HCT116 (cell line): ENCODE measurements around the gene ZCWPW2. TPM values are rescaled to one million over a fixed set of nuclear protein-coding genes. Genes with fewer than 3 reads are reported as not detected.

Experiments used
- ATAC-seq: fragments of 200-7000 bp; cut with Tn5 transposase; 2 replicates; pipeline ENCODE4 v1.9.1; 2020; ENCODE audit warnings: mild to moderate bottlenecking, moderate library complexity
- BruUV-seq: library from RNA; stranded (reverse); fragments of 400-500 nt; replicated peaks from 2 replicates; lab custom pipeline; 2021; lab: Mats Ljungman, UMichigan
- CTCF ChIA-PET: fragments of 300-600 bp; sonication (Branson Sonifier 250); formaldehyde crosslinking; loops from one replicate; lab custom pipeline; 2021; ENCODE audit warnings: antibody characterized with exemption; lab: Charles Lee
- POLR2A ChIA-PET: fragments of 300-600, 350-600 bp; sonication (Branson Sonifier 250); formaldehyde crosslinking; loops from one replicate; lab custom pipeline; 2021; ENCODE audit warnings: antibody characterized with exemption; lab: Charles Lee
- RAD21 ChIA-PET, 2 experiments: fragments of 300-600 bp; sonication (Branson Sonifier 250); formaldehyde crosslinking; loops; one replicate each; lab custom pipeline; 2023; ENCODE audit warnings: low total read pairs in 2 of 2; ENCODE audit not compliant: uncharacterized antibody in 2 of 2, unreplicated experiment in 2 of 2, low non-redundant PET in 1 of 2; lab: Charles Lee
- DNase-seq: peaks from one replicate; pipeline ENCODE4 v3.0.0-alpha.2; 2010; ENCODE audit warnings: low read depth, low spot score
- H2AFZ ChIP-seq: fragments of 200-600 bp; shearing (Covaris generic), sonication (generic); 2 replicates; pipeline ENCODE4 v1.6.1; 2017; ENCODE audit warnings: low read depth, mixed run types, mixed read lengths, antibody characterized with exemption, low read length; ENCODE audit not compliant: poor library complexity, severe bottlenecking
- H3K27ac ChIP-seq: 2 replicates; pipeline ENCODE4 v1.5.1; 2012; ENCODE audit warnings: low read depth, low read length
- H3K27me3 ChIP-seq: fragments of 200-600 bp; sonication (generic); 2 replicates; pipeline ENCODE4 v1.6.1; 2016; ENCODE audit warnings: mixed run types, low read length, mixed read lengths; ENCODE audit not compliant: insufficient read depth
- H3K36me3 ChIP-seq, 2 experiments: fragments of 200-500 bp in 1 of 2; fragments of 200-600 bp in 1 of 2; sonication (Bioruptor generic) in 1 of 2; sonication (generic) in 1 of 2; 2 replicates each; pipeline versions ENCODE4 v1.5.1 to v1.6.1; 2014 to 2016; ENCODE audit warnings: low read length in 2 of 2, inconsistent platforms in 1 of 2, mixed read lengths in 1 of 2, mixed run types in 1 of 2; ENCODE audit not compliant: insufficient read depth in 2 of 2, control insufficient read depth in 1 of 2
- H3K4me1 ChIP-seq, 2 experiments: fragments of 200-600 bp in 1 of 2; sonication (generic) in 1 of 2; 2 replicates each; pipeline versions ENCODE4 v1.5.1 to v1.6.1; 2012 to 2017; ENCODE audit warnings: low read length in 2 of 2, inconsistent platforms in 1 of 2, mild to moderate bottlenecking in 1 of 2, mixed read lengths in 1 of 2, mixed run types in 1 of 2, moderate library complexity in 1 of 2; ENCODE audit not compliant: insufficient read depth in 2 of 2, control insufficient read depth in 1 of 2
- H3K4me2 ChIP-seq: fragments of 200-600 bp; sonication (generic); 2 replicates; pipeline ENCODE4 v1.6.1; 2017; ENCODE audit warnings: mixed run types, low read length, mixed read lengths
- H3K4me3 ChIP-seq, 2 experiments: fragments of 200-600 bp in 1 of 2; sonication (generic) in 1 of 2; replicated peaks in 1 of 2; 2 replicates each; pipeline ENCODE4 v1.5.1; 2011 to 2016; ENCODE audit warnings: low read length in 2 of 2, control low read depth in 1 of 2, low read depth in 1 of 2, mild to moderate bottlenecking in 1 of 2, mixed read lengths in 1 of 2, mixed run types in 1 of 2
- H3K79me2 ChIP-seq: fragments of 200-600 bp; sonication (generic); 2 replicates; pipeline ENCODE4 v1.6.1; 2017; ENCODE audit warnings: mild to moderate bottlenecking, mixed run types, low read length, moderate library complexity, mixed read lengths; ENCODE audit not compliant: insufficient read depth
- H3K9ac ChIP-seq: fragments of 200-600 bp; sonication (generic); 2 replicates; pipeline ENCODE4 v1.6.1; 2016; ENCODE audit warnings: low read length, mixed read lengths
- H3K9me2 ChIP-seq: fragments of 200-600 bp; sonication (generic), shearing (Covaris generic); 2 replicates; pipeline ENCODE4 v1.6.1; 2017; ENCODE audit warnings: mixed run types, mild to moderate bottlenecking, moderate library complexity; ENCODE audit not compliant: insufficient read depth
- H3K9me3 ChIP-seq, 2 experiments: fragments of 200-500 bp in 1 of 2; fragments of 200-600 bp in 1 of 2; sonication (Bioruptor generic) in 1 of 2; sonication (generic) in 1 of 2; 2 replicates each; pipeline ENCODE4 v1.6.1; 2014 to 2017; ENCODE audit warnings: low read length in 2 of 2, mixed read lengths in 2 of 2, inconsistent platforms in 1 of 2, low read depth in 1 of 2, mild to moderate bottlenecking in 1 of 2, mixed run types in 1 of 2, moderate library complexity in 1 of 2; ENCODE audit not compliant: control insufficient read depth in 1 of 2, insufficient read depth in 1 of 2
- H4K20me1 ChIP-seq: fragments of 200-600 bp; sonication (generic), shearing (Covaris generic); 2 replicates; pipeline ENCODE4 v1.6.1; 2017; ENCODE audit warnings: mixed run types, mild to moderate bottlenecking, moderate library complexity; ENCODE audit not compliant: insufficient read depth
- EZH2phosphoT487 ChIP-seq: fragments of 200-600 bp; IDR thresholded peaks from 2 replicates; pipeline ENCODE4 v1.6.1; 2018; ENCODE audit warnings: antibody characterized with exemption, borderline replicate concordance
- FOSL1 ChIP-seq: IDR thresholded peaks from 2 replicates; pipeline ENCODE4 v1.6.1; 2012; ENCODE audit warnings: low read depth
- ZNF274 ChIP-seq: fragments of 200-500 bp; sonication (Bioruptor generic); IDR thresholded peaks from 2 replicates; pipeline ENCODE4 v1.6.1; 2014; ENCODE audit warnings: mild to moderate bottlenecking, low read depth, low read length, inconsistent platforms
- intact Hi-C: fragments of 100-400 bp; cut with micrococcal nuclease; formaldehyde crosslinking; loops from 2 replicates; pipeline ENCODE4 v1.10.0; 2022
- total RNA-seq: library from RNA; stranded (reverse); gene quantifications from one replicate; pipeline ENCODE4 v1.2.1, GENCODE V29; 2021; ENCODE audit not compliant: unreplicated experiment
- TF ChIP-seq, protein P1 (sequence below), 3 experiments: fragments of 200-600 bp in 1 of 3; sonication (generic) in 1 of 3; IDR thresholded peaks in 2 of 3; conservative IDR thresholded peaks in 1 of 3; 2 replicates each; pipeline ENCODE4 v1.5.1; 2012 to 2017; ENCODE audit warnings: low read depth in 2 of 3, low read length in 2 of 3, antibody characterized with exemption in 1 of 3, borderline replicate concordance in 1 of 3, control low read depth in 1 of 3, mild to moderate bottlenecking in 1 of 3, mixed read lengths in 1 of 3, mixed run types in 1 of 3, moderate library complexity in 1 of 3; ENCODE audit not compliant: insufficient read depth in 1 of 3
- TF ChIP-seq, protein P2 (sequence below): IDR thresholded peaks from 2 replicates; pipeline ENCODE4 v1.6.1; 2012

The ZCWPW2 gene
- total RNA-seq, 1 experiment from 2014 or later, result 1.1 TPM

DNA sequence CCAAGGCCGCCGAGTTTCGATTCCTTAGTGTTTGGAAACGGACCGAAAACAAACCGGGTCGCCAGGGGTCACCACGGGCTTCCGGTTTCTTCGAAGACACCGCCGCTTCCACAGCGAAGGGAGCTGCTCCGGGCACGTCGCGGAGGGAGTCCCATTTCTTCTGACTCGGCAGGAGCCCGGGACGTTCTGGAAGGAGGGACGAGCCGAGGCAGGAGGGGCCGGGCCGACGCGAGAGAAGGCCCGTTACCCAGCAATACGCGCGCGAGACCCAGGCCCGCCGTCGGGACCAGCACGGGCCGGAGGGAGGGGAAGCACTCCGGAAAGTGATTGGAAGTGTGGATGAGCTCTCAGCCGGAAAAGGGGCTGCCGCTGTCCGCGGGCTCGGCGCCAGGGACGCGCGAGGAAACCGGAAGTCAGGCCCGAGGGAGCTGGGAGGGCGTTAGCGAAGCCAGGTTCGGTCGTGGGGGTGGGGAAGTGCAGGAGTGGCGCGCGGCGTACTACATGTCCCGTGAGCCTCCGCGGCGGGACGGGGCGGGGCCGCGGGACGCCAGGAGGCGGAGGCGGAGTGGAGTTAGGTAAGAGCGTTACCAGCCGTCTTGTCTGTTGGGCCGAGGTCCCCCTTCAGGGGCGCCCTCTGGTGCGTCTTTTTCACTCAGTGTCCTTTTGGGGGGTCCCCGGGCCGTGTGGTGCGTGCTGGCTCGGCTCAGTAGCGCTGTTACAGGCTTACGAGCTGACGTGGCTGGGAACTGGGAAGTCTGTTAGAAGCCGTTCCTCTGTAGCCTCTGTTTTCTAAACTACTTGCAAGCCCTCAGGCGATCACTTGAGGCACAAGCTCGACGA lies at the start of gene ZCWPW2, which contains the start of gene AZI2 (continued):
- TF ChIP-seq, protein P1, sequence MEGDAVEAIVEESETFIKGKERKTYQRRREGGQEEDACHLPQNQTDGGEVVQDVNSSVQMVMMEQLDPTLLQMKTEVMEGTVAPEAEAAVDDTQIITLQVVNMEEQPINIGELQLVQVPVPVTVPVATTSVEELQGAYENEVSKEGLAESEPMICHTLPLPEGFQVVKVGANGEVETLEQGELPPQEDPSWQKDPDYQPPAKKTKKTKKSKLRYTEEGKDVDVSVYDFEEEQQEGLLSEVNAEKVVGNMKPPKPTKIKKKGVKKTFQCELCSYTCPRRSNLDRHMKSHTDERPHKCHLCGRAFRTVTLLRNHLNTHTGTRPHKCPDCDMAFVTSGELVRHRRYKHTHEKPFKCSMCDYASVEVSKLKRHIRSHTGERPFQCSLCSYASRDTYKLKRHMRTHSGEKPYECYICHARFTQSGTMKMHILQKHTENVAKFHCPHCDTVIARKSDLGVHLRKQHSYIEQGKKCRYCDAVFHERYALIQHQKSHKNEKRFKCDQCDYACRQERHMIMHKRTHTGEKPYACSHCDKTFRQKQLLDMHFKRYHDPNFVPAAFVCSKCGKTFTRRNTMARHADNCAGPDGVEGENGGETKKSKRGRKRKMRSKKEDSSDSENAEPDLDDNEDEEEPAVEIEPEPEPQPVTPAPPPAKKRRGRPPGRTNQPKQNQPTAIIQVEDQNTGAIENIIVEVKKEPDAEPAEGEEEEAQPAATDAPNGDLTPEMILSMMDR (IDR thresholded peaks at IDR 0.05 in 2 of 3, conservative IDR thresholded peaks at IDR 0.05 in 1 of 3; ENCODE audit: borderline replicate concordance in 1 of 3, insufficient read depth in 1 of 3, low read depth in 2 of 3, low read length in 2 of 3), result 0 out of 6 replicates have a peak, but pooled peaks of 1 of the 3 experiments have one; percentile 8
- no peak for TF ChIP-seq EZH2phosphoT487
- no peak for TF ChIP-seq FOSL1
- no peak for TF ChIP-seq ZNF274

DNA sequence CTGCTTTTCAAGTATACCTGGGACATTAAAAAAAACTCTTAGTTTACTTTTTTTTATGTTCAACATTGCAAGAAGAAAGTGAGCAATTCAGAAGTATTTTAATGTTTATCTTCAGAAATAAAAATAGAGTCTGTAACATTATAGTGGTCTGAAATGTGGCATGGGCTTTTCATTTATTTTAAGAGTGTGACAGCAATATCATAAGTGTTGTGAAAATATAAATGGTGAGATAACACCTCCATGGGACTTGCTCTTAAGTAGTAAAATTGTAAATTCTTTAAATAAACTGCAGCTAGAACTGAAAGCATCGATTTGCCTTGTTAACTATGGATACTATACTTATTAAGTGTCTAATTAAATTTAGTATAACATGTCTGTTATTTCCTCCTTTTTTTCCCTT lies 48.8 kb upstream of the ZCWPW2 start:
- Histone ChIP-seq H3K36me3 (no peaks in the 10 kb centered on the region), H3K4me3 (no peak overlapping the region), H3K9ac (no peak overlapping the region), H3K27me3 (no peaks in the 10 kb centered on the region), H3K4me2 (no peak overlapping the region), H2AFZ (no peak overlapping the region), H3K27ac (no peak overlapping the region), H3K79me2 (no peaks in the 10 kb centered on the region; the same call in 1 of the 2 replicates), H4K20me1 (no peaks in the 10 kb centered on the region), H3K9me3 (no peaks in the 10 kb centered on the region), H3K9me2 (no peaks in the 10 kb centered on the region), H3K4me1 (no peaks in the 10 kb centered on the region)
- intact Hi-C loops, result no loop called here
- DNase-seq (no peak), ATAC-seq (no peak)
- RAD21 ChIA-PET, result no interaction called here
- CTCF ChIA-PET, result interaction anchor here (1.0 kb wide), 1 partner anchor 13 kb away, joined by 4 read pairs; no protein-coding TSS in a partner anchor
- no TSS peak for BruUV-seq
- POLR2A ChIA-PET, result no interaction called here
- TF ChIP-seq, protein P2, sequence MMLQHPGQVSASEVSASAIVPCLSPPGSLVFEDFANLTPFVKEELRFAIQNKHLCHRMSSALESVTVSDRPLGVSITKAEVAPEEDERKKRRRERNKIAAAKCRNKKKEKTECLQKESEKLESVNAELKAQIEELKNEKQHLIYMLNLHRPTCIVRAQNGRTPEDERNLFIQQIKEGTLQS, result no peak
